Suprapubic skin (tissue), 4 donors: ENCODE measurements around the gene GPR156.

Source experiments
- EP300 ChIP-seq: sonication (generic); formaldehyde crosslinking; IDR thresholded peaks from one replicate; pipeline ENCODE4 v1.6.1; 2017; ENCODE audit warnings: antibody characterized with exemption
- POLR2A ChIP-seq, 2 donors: fragments of 450-650 bp; IDR thresholded peaks; one replicate each; pipeline ENCODE4 v1.6.1; 2017; ENCODE audit warnings: antibody characterized with exemption in 2 of 2, mild to moderate bottlenecking in 2 of 2, moderate library complexity in 2 of 2
- POLR2AphosphoS5 ChIP-seq, 3 donors: sonication (generic); formaldehyde crosslinking; IDR thresholded peaks; one replicate each; pipeline ENCODE4 v1.6.1; 2017; ENCODE audit warnings: antibody characterized with exemption in 3 of 3
- TF ChIP-seq, protein P1 (sequence below), 2 donors: fragments of 200-600 bp in 1 of 2; fragments of 450-650 bp in 1 of 2; sonication (generic) in 1 of 2; IDR thresholded peaks; one replicate each; pipeline ENCODE4 v1.5.1; 2016 to 2019; ENCODE audit warnings: antibody characterized with exemption in 2 of 2, mild to moderate bottlenecking in 1 of 2, moderate library complexity in 1 of 2

GRCh38 chr3:120227710-120228347, 57.2 kb downstream of the GPR156 start:
- TF ChIP-seq, protein P1, sequence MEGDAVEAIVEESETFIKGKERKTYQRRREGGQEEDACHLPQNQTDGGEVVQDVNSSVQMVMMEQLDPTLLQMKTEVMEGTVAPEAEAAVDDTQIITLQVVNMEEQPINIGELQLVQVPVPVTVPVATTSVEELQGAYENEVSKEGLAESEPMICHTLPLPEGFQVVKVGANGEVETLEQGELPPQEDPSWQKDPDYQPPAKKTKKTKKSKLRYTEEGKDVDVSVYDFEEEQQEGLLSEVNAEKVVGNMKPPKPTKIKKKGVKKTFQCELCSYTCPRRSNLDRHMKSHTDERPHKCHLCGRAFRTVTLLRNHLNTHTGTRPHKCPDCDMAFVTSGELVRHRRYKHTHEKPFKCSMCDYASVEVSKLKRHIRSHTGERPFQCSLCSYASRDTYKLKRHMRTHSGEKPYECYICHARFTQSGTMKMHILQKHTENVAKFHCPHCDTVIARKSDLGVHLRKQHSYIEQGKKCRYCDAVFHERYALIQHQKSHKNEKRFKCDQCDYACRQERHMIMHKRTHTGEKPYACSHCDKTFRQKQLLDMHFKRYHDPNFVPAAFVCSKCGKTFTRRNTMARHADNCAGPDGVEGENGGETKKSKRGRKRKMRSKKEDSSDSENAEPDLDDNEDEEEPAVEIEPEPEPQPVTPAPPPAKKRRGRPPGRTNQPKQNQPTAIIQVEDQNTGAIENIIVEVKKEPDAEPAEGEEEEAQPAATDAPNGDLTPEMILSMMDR (IDR thresholded peaks at IDR 0.05), result no peak
- no peak for TF ChIP-seq POLR2A (IDR thresholded peaks at IDR 0.05)
- no peak for TF ChIP-seq EP300
- TF ChIP-seq POLR2AphosphoS5 (IDR thresholded peaks at IDR 0.05), result no peak
